Endothelial cell (in vitro differentiated cells): ENCODE data around the gene ST8SIA5. TPM values are rescaled to one million over a fixed set of nuclear protein-coding genes. Genes with fewer than 3 reads are reported as not detected.

Source experiments
- DNase-seq: peaks from one replicate; pipeline ENCODE4 v3.0.0; 2021; ENCODE audit warnings: low spot score
- H3K27ac Mint-ChIP-seq: one replicate; pipeline ENCODE4 v1.8.0; 2021; ENCODE audit warnings: mixed read lengths, inconsistent platforms; ENCODE audit not compliant: unreplicated experiment
- H3K27me3 Mint-ChIP-seq: one replicate; pipeline ENCODE4 v1.8.0; 2021; ENCODE audit warnings: mild to moderate bottlenecking, moderate library complexity, mixed read lengths, inconsistent platforms; ENCODE audit not compliant: unreplicated experiment
- H3K36me3 Mint-ChIP-seq: one replicate; pipeline ENCODE4 v1.8.0; 2021; ENCODE audit warnings: mild to moderate bottlenecking, low read depth, mixed read lengths, inconsistent platforms; ENCODE audit not compliant: unreplicated experiment
- H3K4me1 Mint-ChIP-seq: one replicate; pipeline ENCODE4 v1.8.0; 2021; ENCODE audit warnings: mild to moderate bottlenecking, mixed read lengths, inconsistent platforms; ENCODE audit not compliant: unreplicated experiment
- H3K4me3 Mint-ChIP-seq: one replicate; pipeline ENCODE4 v1.8.0; 2021; ENCODE audit warnings: mild to moderate bottlenecking, mixed read lengths, inconsistent platforms; ENCODE audit not compliant: unreplicated experiment
- H3K9me3 Mint-ChIP-seq: one replicate; pipeline ENCODE4 v1.8.0; 2021; ENCODE audit warnings: mixed read lengths, inconsistent platforms; ENCODE audit not compliant: unreplicated experiment
- total RNA-seq: library from RNA; stranded (reverse); fragmentation: NEBNext Ultra II Directional; extraction: Animal tissue kit (Norgen Biotek cat#: 25700); gene quantifications from one replicate; pipeline ENCODE4 v1.2.1, GENCODE V29; 2021; ENCODE audit not compliant: unreplicated experiment
- TF ChIP-seq, protein P1 (sequence below): fragments of 200-600 bp; sonication (generic); IDR thresholded peaks from one replicate; pipeline ENCODE4 v1.5.0; 2021; ENCODE audit warnings: antibody characterized with exemption; ENCODE audit not compliant: unreplicated experiment

Gene ST8SIA5
- total RNA-seq, 1 donor from 2014 or later, result 0.49 TPM

DNA sequence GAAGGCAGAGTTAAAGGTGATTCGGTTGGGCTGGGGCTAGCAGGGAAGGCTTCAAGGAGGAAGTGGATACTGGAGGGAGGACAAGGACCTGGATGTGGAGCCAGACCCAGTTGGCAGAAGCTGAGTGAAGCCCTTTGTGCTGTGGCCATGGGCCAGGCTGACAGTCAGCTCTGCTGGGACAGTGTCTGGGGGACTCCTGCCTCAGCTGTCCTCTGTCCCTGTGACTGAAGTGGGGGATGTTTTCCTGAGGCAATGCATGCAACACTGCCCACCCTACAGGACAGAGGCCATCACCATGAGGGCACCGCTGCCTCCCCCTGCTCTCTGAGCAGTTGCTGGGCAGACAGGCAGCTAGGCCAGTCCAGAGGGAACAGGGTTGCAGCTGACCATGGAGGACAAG is 40.0 kb downstream of the ST8SIA5 start:
- Mint-ChIP-seq H3K27ac (no peak overlapping the region), H3K27me3 (peaks cover 6% of the 10 kb centered on the region), H3K4me1 (peaks cover 22% of the 10 kb centered on the region), H3K4me3 (no peak overlapping the region), H3K36me3 (no peaks in the 10 kb centered on the region), H3K9me3 (no peaks in the 10 kb centered on the region)
- no peak for DNase-seq
- TF ChIP-seq, protein P1, sequence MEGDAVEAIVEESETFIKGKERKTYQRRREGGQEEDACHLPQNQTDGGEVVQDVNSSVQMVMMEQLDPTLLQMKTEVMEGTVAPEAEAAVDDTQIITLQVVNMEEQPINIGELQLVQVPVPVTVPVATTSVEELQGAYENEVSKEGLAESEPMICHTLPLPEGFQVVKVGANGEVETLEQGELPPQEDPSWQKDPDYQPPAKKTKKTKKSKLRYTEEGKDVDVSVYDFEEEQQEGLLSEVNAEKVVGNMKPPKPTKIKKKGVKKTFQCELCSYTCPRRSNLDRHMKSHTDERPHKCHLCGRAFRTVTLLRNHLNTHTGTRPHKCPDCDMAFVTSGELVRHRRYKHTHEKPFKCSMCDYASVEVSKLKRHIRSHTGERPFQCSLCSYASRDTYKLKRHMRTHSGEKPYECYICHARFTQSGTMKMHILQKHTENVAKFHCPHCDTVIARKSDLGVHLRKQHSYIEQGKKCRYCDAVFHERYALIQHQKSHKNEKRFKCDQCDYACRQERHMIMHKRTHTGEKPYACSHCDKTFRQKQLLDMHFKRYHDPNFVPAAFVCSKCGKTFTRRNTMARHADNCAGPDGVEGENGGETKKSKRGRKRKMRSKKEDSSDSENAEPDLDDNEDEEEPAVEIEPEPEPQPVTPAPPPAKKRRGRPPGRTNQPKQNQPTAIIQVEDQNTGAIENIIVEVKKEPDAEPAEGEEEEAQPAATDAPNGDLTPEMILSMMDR, result no peak

DNA sequence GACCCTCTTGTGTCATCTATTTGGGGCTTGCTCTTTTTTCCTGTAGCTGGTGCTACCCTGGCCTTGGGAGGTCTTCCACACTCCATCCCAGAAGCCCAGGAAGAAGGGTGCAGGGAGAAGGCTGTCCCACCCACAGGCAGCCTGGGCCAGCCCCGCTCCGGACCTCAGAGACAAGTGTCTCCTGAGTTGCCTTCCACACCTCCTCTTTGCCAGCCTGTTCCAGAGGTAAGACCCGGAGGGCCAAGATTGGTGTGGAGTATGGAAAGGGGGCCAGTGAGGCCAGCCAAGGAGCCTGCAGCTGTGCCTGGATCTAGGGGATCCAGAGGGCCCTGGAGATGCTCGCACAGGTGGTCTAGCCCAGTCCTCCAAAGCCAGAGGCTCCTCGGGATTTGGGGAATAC is 40.5 kb downstream of the ST8SIA5 start:
- TF ChIP-seq, protein P1, result no peak
- no peak overlapping the region for H3K27ac Mint-ChIP-seq
- H3K4me3 Mint-ChIP-seq, result no peak overlapping the region
- peaks cover 22% of the 10 kb centered on the region for H3K4me1 Mint-ChIP-seq
- H3K9me3 Mint-ChIP-seq, result no peaks in the 10 kb centered on the region
- no peak for DNase-seq
- H3K36me3 Mint-ChIP-seq, result no peaks in the 10 kb centered on the region
- peaks cover 6% of the 10 kb centered on the region for H3K27me3 Mint-ChIP-seq

DNA sequence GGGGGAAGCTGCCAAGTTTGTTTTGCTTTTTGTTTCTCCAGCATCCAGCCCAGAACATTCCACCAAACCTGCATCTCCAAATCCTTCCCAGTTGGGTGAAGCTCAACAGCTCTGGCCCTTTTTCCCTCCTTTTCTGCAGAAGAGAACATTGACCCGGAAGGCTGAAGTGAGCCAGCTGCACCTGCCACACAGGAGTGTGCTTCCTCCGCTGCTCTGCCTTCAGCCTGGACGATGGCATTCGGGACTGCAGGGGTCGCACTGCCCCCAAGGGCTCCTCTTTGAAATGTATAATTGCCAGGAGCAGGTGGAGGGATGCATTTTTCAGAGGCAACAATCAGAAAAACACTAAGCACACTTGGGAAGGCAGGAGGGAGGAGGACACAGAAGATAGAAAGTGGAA is 41.8 kb downstream of the ST8SIA5 start:
- H3K27me3 Mint-ChIP-seq, result peaks cover 3% of the 10 kb centered on the region
- DNase-seq, result no peak

DNA sequence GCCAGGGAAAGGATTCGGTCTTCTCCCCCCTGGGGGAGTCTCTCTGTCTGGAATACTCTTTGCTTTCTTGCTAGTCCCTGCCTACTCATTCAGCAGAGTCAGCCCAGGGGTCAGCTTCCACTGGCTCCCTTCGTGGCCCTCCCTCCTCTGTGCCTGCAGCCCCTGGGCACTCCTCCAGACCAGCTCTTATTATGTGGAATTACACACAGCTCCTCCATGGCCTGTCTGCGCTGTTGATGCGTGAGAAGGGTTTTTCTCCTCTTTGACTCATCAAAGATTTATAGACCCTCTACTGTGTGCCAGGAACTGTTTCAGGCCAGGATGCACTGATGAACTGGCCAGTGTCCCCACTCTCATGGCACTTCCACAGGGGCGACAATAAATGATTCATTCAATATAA is 44.4 kb downstream of the ST8SIA5 start:
- no peak overlapping the region for H3K27ac Mint-ChIP-seq
- no peaks in the 10 kb centered on the region for H3K9me3 Mint-ChIP-seq
- no peaks in the 10 kb centered on the region for H3K36me3 Mint-ChIP-seq
- peaks cover 2% of the 10 kb centered on the region for H3K27me3 Mint-ChIP-seq
- no peak overlapping the region for H3K4me3 Mint-ChIP-seq
- no peak for DNase-seq
- peaks cover 2% of the 10 kb centered on the region for H3K4me1 Mint-ChIP-seq
- TF ChIP-seq, protein P1, result no peak

More for the DNA sequence above, 41.8 kb downstream of the ST8SIA5 start:
- Mint-ChIP-seq H3K4me1 (peaks cover 15% of the 10 kb centered on the region), H3K36me3 (no peaks in the 10 kb centered on the region), H3K4me3 (no peak overlapping the region), H3K9me3 (no peaks in the 10 kb centered on the region), H3K27ac (no peak overlapping the region)
- TF ChIP-seq, protein P1, result no peak

DNA sequence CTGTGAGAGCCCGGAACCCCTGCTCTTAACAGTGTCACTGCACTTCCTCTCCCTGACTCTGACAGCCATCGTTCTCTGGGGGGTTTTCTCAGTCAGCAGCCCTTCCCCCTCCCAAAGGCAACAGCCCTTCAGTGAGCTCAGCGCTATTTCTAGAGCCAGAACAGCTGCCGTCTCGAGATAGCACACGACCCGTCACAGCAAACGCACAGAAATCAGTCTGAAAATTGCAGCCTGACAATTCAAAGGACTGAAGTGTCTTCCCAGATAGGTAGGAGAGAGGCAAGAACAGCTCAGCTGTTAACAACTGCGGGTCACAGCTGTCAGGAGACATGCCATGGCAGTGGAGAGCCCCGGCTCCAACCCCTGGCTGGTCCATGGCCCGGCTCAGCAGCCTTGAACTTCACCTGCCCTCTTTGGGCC is 45.4 kb downstream of the ST8SIA5 start:
- Mint-ChIP-seq H3K4me1 (peaks cover 3% of the 10 kb centered on the region), H3K4me3 (no peak overlapping the region), H3K27ac (no peak overlapping the region), H3K9me3 (no peaks in the 10 kb centered on the region), H3K36me3 (no peaks in the 10 kb centered on the region), H3K27me3 (peaks cover 2% of the 10 kb centered on the region)
- DNase-seq, result no peak
- TF ChIP-seq, protein P1, result no peak
